ENCODE data around the gene RBSN. TPM values are rescaled to one million over a fixed set of nuclear protein-coding genes. Genes with fewer than 3 reads are reported as not detected.

Gene RBSN
- total and polyA plus RNA-seq, 2 donors (not counting 1 experiment from before 2014, with no cell fraction given), result 7.1 to 32.6 TPM

- WGBS (ENCODE audit: insufficient coverage), result 90% methylated on average over 8 of the region's 10 CpGs
- H4K20me1 ChIP-seq (ENCODE audit: control insufficient read depth, insufficient read depth, low read length, poor library complexity, severe bottlenecking), result no peaks in the 10 kb centered on the region
- H3K9me3 Mint-ChIP-seq (ENCODE audit: insufficient read depth), result no peaks in the 10 kb centered on the region
- no peak overlapping the region for H3K4me2 ChIP-seq (replicated peaks; ENCODE audit: low read depth, low read length, poor library complexity, severe bottlenecking)
- CTCF ChIA-PET, result interaction anchor here (1.8 to 1.9 kb wide), 2 partner anchors 12 to 91 kb away, joined by 4 to 6 read pairs; partner anchors contain the start of gene CAPN7
- no peaks in the 10 kb centered on the region for H3K4me1 ChIP-seq (ENCODE audit: control insufficient read depth in 2 of 2, insufficient read depth in 2 of 2, low read length in 2 of 2)
- H3K9ac ChIP-seq (ENCODE audit: low read length), result no peak overlapping the region
- H3K27me3 ChIP-seq (replicated peaks in 1 of 4; ENCODE audit: control extremely low read depth in 1 of 4, control insufficient read depth in 3 of 4, insufficient read depth in 4 of 4, low read length in 3 of 4), result peaks cover 0 to 6% (median 0%) of the 10 kb centered on the region in 4 experiments
- H3K79me2 ChIP-seq (ENCODE audit: control insufficient read depth, insufficient read depth, low read length), result no peaks in the 10 kb centered on the region
- H3K4me1 Mint-ChIP-seq, result peaks cover 2% of the 10 kb centered on the region
- no peak for ATAC-seq (ENCODE audit: low read depth)
- intact Hi-C loops (cut with micrococcal nuclease), result no loop called here
- H3K27ac Mint-ChIP-seq, result no peak overlapping the region
- H3K27ac ChIP-seq (ENCODE audit: low read length in 2 of 2), result no peak overlapping the region
- no peaks in the 10 kb centered on the region for H3K36me3 ChIP-seq (replicated peaks in 1 of 2; ENCODE audit: control extremely low read depth in 1 of 2, control insufficient read depth in 1 of 2, extremely low read depth in 1 of 2, insufficient read depth in 2 of 2, low read length in 1 of 2)
- TF ChIP-seq EZH2 (IDR thresholded peaks at IDR 0.05; ENCODE audit: borderline replicate concordance, insufficient read depth, low read depth, low read length, poor library complexity, severe bottlenecking) (no peak), CTCF (IDR thresholded peaks at IDR 0.05) (no peak)
- peaks cover 0 to 13% (median 0%) of the 10 kb centered on the region in 3 donors for H3K9me3 ChIP-seq (ENCODE audit: control extremely low read depth in 1 of 3, control insufficient read depth in 2 of 3, insufficient read depth in 1 of 3, low read length in 2 of 3)
- H3K4me3 ChIP-seq (ENCODE audit: control extremely low read depth in 1 of 5, extremely low read depth in 1 of 5, insufficient read depth in 1 of 5, low read depth in 2 of 5, low read length in 4 of 5), result no peak overlapping the region
- no peak overlapping the region for H2AFZ ChIP-seq (ENCODE audit: insufficient read depth, low read depth, low read length, poor library complexity, severe bottlenecking)
- POLR2A ChIA-PET, result no interaction called here
- no peak for DNase-seq
- H3K4me3 Mint-ChIP-seq, result no peak overlapping the region
- H3K27me3 Mint-ChIP-seq, result no peaks in the 10 kb centered on the region
Measured at GRCh38 chr3:15114466-15115358, 15.8 kb upstream of the RBSN start.

- intact Hi-C loops (cut with micrococcal nuclease), result no loop called here
- no peaks in the 10 kb centered on the region for H3K27me3 Mint-ChIP-seq
Measured at GRCh38 chr3:15113884-15114283, 14.9 kb upstream of the RBSN start.

More at GRCh38 chr3:15113884-15114283, 14.9 kb upstream of the RBSN start:
- H4K20me1 ChIP-seq (ENCODE audit: control insufficient read depth, insufficient read depth, low read length, poor library complexity, severe bottlenecking), result no peaks in the 10 kb centered on the region
- TF ChIP-seq CTCF (IDR thresholded peaks at IDR 0.05), result no peak
- TF ChIP-seq EZH2 (IDR thresholded peaks at IDR 0.05; ENCODE audit: borderline replicate concordance, insufficient read depth, low read depth, low read length, poor library complexity, severe bottlenecking), result no peak
- H3K9me3 Mint-ChIP-seq (ENCODE audit: insufficient read depth), result no peaks in the 10 kb centered on the region
- no peak for ATAC-seq (ENCODE audit: low read depth)
- no peaks in the 10 kb centered on the region for H3K4me1 ChIP-seq (ENCODE audit: control insufficient read depth in 2 of 2, insufficient read depth in 2 of 2, low read length in 2 of 2)
- CTCF ChIA-PET, result interaction anchor here (1.9 kb wide), 1 partner anchor 11 kb away, joined by 4 read pairs; no protein-coding TSS in a partner anchor
- no peak overlapping the region for H3K4me3 ChIP-seq (ENCODE audit: control extremely low read depth in 1 of 5, extremely low read depth in 1 of 5, insufficient read depth in 1 of 5, low read depth in 2 of 5, low read length in 4 of 5)
- peaks cover 0 to 11% (median 0%) of the 10 kb centered on the region in 3 donors for H3K9me3 ChIP-seq (ENCODE audit: control extremely low read depth in 1 of 3, control insufficient read depth in 2 of 3, insufficient read depth in 1 of 3, low read length in 2 of 3)
- no peak overlapping the region for H3K9ac ChIP-seq (ENCODE audit: low read length)
- no peak overlapping the region for H3K4me2 ChIP-seq (replicated peaks; ENCODE audit: low read depth, low read length, poor library complexity, severe bottlenecking)
- H3K27ac Mint-ChIP-seq, result no peak overlapping the region
- no peak overlapping the region for H3K4me3 Mint-ChIP-seq
- DNase-seq, result no peak
- WGBS (ENCODE audit: insufficient coverage), result no CpG with 5 or more reads among the region's 3 CpGs
- no peak overlapping the region for H2AFZ ChIP-seq (ENCODE audit: insufficient read depth, low read depth, low read length, poor library complexity, severe bottlenecking)
- H3K4me1 Mint-ChIP-seq, result peaks cover 3% of the 10 kb centered on the region
- peaks cover 0 to 7% (median 0%) of the 10 kb centered on the region in 4 experiments for H3K27me3 ChIP-seq (replicated peaks in 1 of 4; ENCODE audit: control extremely low read depth in 1 of 4, control insufficient read depth in 3 of 4, insufficient read depth in 4 of 4, low read length in 3 of 4)
- no peaks in the 10 kb centered on the region for H3K79me2 ChIP-seq (ENCODE audit: control insufficient read depth, insufficient read depth, low read length)
- POLR2A ChIA-PET, result no interaction called here
- H3K36me3 ChIP-seq (replicated peaks in 1 of 2; ENCODE audit: control extremely low read depth in 1 of 2, control insufficient read depth in 1 of 2, extremely low read depth in 1 of 2, insufficient read depth in 2 of 2, low read length in 1 of 2), result no peaks in the 10 kb centered on the region
- H3K27ac ChIP-seq (ENCODE audit: low read length in 2 of 2), result no peak overlapping the region

Data from B cell (primary cell).